Kasumi-1 (cell line): ENCODE data around the gene OR3A2.
A peak's percentile ranks its signal among the peaks of the same experiment; 100 is the strongest.
"Not testable (repeated sequence)": the region's sequence is repeated elsewhere in the genome, so short reads cannot be mapped to it uniquely, and the experiment has no call there.

Experiments used
- DNase-seq, 2 experiments: peaks; one replicate each; lab custom pipeline; 2025; lab: John Stamatoyannopoulos, UW

Gene OR3A2

DNA sequence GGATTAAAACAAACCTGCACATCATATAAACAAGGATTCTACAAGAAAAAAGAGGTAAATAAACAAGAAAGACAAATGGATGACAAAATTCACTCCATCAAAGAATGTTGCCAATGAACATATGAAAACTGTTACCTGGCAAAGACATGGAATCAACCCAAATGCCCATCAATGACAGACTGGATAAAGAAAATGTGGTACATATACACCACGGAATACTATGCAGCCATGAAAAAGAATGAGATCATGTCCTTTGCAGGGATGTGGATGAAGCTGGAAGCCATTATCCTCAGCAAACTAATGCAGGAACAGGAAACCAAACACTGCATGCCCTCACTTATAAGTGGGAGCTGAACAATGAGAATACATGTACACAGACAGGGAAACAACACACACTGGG is 92.6 kb downstream of the OR3A2 start:
- DNase-seq: not testable (repeated sequence)

DNA sequence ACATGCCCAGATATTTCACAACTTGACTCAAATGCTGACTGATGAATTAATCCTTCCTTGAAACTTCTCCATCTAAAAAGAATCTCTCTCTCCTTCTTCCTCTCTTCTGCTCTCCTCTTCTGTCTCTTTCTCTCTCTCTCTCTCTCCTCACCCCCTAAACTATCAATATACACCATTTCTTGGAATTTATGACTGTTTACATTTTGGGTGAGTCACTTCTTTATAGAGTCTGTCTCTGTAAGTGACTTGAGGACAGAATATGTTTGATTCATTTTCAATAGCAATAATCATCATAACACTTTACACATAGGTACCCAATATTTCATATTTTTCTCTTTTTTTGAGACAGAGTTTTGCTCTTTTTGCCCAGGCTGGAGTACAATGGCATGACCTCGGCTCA is 103.2 kb downstream of the OR3A2 start:
- DNase-seq: no peak

DNA sequence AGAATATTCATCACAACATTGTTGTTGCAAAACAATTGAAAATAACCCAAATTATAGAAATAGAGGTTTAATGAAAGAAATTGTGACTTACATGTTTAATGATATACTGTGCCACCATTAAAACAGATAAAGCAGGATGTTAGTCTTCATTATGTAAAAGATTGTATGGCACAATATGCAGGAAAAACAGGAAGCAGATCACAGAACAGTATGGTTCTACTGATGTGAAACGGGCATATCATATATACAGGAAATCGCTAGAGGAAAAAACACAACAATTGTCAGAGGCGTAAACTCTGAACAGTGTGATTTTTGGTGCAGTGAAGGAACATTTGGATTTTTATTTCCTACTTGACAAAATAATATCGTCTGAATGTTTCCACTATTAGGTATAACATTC is 110.0 kb downstream of the OR3A2 start:
- no peak for DNase-seq

DNA sequence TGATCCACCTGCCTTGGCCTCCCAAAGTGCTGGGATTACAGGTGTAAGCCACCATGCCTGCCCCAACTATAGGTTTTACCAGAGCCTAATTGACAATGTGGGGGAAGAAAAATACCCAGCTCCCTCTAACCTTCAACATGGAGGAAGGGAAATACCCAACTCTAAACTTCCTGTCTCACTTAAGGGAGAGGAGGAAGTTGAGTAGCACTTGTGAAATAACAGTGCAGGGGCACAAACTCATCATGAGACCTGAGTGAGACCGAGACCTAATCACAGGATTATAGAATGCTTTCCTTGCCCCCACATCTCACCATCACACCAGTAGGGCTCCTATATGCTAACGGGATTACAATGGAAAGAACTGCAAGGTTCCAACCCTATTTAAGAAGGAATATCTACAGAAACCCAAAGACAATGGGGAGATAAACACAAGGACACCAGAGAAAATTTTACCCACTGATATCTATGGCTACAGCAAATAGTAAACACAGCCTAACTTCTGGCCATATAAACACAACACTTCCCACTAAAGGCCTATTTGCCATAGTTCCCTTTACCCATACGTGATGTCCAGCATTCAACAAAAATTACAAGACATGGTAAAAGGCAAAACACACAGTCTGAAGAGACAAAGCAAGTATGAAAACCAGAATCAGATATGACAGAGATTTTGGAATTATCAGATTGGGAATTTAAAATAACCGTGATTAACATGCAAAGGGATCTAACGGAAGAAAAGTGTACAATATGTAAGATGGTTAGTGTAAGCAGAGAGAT is 114.8 kb downstream of the OR3A2 start:
- peak in 1 of 2 experiments; percentile 0 for DNase-seq

DNA sequence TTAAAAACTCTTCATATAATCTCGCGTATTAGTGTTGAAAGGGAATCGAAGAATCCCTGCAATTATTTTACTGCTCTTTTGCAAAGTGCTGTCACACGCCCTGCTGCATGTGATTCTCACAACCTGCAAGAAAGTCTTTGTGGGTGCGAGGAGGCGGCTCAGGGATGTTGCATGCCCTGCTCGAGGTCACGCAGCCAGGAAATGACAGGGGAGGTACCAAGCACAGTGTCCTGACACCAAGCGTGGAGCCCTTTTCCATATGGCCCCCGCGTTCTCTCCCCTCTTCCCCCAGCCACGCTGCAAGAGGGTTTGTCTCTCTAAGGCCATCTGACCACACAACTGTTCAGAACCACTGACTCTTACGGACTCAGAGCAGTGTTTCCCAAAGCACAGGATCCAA is 125.5 kb downstream of the OR3A2 start:
- DNase-seq: no peak

DNA sequence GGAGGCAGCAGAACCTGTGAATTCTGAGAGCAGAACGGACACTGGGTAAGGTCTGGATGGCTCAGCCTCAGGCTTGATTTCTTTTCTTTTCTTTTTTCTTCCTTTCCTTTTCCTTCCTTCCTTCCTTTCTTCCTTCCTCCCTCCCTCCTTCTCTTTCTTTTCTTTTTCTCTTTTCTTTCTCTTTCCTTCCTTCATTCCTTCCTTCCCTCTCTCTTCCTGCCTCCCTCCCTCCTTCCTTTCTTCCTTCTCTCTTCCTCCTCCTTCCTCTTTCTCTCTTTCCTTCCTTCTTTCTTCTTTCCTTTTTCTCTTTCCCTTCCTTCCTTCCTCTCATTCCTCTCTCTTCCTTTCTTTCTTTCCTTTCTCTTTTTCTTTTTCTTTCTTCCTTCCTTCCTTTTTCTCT is 125.9 kb downstream of the OR3A2 start:
- DNase-seq: no peak

DNA sequence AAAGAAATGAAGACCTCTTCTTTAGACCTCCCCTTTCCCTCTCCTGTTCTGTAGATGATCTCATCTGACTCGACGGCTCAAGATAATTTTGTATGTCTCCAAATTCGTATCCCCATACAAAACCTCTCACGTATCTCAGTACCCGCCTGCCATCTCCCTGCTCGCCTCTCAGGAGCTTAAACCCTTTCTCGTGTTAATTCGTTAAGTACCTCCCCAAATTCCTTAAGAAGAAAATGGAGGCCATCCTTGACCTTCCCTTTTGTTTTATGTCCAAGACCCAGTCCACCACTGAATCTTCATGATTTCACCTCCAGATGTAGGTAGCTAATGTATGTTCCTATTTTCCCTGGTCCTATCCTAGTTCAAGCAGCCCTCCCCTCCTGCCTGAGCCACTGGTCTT is 129.5 kb downstream of the OR3A2 start:
- DNase-seq: no peak

DNA sequence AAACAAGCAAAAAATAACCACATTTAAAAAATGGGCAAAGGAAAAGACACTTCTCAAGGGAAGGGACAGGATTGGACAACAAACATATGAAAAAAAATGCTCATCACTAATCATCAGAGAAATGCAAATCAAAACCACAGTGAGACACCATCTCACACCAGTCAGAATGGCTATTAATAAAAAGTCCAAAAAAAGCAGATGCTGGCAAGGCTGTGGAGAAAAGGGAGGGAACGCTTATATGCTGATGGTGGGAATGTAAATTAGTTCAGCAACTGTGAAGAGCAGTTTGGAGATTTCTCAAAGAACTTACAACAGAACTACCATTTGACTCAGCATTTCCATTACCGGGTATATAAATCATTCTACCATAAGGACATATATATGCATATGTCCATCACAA is 137.1 kb downstream of the OR3A2 start:
- DNase-seq: not testable (repeated sequence)

DNA sequence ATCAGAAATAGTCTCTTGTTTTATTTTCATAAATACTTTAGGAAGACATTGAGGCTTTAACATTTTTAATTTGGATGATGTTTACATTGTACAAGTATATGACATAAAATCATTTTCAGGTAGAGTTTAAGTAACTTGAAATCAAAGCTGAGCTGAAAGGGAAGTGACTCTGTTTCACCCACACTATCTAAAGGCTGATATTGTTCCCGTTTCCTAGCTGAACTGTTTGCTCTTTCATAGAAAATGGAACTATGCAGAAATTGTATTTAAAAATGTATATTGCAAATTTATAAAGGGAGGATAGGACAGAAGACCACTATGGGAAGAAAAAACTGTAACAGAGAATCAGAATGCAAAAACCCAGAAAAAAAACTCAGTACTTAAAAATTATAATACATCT is 141.3 kb downstream of the OR3A2 start:
- DNase-seq: not testable (repeated sequence)

DNA sequence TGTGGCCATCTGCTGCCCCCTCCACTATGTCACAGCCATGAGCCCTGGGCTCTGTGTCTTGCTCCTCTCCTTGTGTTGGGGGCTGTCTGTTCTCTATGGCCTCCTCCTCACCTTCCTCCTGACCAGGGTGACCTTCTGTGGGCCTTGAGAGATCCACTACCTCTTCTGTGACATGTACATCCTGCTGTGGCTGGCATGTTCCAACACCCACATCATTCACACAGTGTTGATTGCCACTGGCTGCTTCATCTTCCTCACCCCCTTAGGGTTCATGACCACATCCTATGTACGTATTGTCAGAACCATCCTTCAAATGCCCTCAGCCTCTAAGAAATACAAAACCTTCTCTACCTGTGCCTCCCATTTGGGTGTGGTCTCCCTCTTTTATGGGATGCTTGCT is 145.1 kb downstream of the OR3A2 start:
- DNase-seq: not testable (repeated sequence)

DNA sequence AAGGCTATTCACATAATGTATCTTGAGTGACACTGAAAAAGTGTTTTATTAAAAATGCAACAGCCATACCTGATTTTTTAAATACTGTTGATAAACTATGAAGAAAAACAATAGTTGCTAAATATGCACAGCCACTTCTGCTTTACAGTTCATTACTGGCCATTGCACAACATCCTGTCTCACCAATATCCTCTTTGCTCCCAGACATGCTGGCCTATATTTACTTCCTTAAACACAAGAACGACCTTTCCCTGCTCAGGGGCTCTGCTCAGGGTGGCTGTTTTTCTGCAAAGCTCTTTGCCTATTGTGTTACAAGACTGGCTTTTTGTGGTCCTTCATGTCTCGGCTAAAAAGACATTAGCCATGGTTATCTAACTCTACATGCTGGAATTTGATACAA is 147.4 kb downstream of the OR3A2 start:
- peak; percentile 61 to 68 for DNase-seq

DNA sequence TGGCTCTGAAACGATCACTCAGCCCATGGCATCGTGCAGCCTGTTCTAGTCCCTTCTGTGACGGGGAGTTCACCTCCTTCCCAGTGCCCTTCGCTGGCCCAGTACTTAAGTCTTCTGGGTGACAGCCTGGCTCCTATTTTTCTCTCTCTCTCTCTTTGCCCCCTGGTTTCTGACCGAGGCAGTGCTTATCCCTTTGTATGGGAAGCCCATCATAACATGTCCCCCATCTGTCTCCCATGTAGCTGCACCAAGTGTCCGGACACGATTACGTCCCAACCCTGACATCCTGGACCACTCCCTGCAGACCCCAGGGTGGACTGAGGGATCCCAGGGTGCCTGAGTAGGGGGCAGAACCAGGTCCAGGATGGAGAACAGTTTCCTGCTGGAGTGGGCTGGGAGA is 153.8 kb downstream of the OR3A2 start:
- not testable (repeated sequence) for DNase-seq
